Measurements from ENCODE around the gene ZMIZ1. TPM values are rescaled to one million over a fixed set of nuclear protein-coding genes. Genes with fewer than 3 reads are reported as not detected.

ZMIZ1 gene
- total RNA-seq, 1 donor from 2014 or later: 46.2 TPM

DNA sequence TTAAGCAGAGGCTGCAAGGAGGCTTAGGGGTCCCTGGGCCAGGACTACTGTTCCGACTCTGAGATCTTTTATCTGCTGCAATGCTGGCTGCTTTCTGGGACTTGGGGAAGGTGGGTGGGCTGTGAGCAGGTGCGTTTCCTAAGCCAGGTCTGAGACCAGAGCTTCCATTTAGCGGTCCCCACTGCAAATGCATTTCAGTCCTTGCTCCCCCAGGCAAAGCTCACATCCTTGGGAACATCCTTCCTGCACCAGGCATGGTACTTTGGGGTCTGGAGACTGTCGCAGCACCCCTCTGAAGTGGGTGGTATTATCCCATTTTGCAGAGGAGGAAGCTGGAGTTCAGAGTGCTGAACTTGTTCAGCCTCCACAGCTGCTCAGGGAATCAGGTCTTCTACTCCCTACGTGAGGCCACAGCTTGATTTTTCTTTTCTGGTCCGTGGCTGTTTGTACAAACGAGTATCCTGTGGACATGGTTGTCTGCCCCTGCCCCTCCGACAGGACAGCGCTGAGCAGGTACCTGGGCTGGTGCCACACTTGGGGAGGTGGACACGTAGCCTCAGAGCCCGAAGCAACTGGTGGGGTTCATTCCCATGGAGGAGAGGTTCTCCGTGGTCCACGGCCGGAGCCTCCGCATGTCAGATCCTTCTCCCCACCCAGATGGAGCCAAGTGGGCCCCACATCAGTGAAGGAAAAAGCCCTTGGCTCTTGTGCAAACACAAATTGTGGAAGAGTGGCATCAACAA is 20.0 kb downstream of the ZMIZ1 start:
- no peak overlapping the region for H3K27ac Mint-ChIP-seq (ENCODE audit: unreplicated experiment)
- DNase-seq (ENCODE audit: low spot score): no peak
- H3K9me3 Mint-ChIP-seq (ENCODE audit: low read depth): no peaks in the 10 kb centered on the region
- no peak overlapping the region for H3K4me3 Mint-ChIP-seq (ENCODE audit: unreplicated experiment)
- peaks cover 43% of the 10 kb centered on the region for H3K4me1 Mint-ChIP-seq (ENCODE audit: low read depth)
- H3K27me3 Mint-ChIP-seq (ENCODE audit: low read depth): no peaks in the 10 kb centered on the region
- TF ChIP-seq, protein P1, sequence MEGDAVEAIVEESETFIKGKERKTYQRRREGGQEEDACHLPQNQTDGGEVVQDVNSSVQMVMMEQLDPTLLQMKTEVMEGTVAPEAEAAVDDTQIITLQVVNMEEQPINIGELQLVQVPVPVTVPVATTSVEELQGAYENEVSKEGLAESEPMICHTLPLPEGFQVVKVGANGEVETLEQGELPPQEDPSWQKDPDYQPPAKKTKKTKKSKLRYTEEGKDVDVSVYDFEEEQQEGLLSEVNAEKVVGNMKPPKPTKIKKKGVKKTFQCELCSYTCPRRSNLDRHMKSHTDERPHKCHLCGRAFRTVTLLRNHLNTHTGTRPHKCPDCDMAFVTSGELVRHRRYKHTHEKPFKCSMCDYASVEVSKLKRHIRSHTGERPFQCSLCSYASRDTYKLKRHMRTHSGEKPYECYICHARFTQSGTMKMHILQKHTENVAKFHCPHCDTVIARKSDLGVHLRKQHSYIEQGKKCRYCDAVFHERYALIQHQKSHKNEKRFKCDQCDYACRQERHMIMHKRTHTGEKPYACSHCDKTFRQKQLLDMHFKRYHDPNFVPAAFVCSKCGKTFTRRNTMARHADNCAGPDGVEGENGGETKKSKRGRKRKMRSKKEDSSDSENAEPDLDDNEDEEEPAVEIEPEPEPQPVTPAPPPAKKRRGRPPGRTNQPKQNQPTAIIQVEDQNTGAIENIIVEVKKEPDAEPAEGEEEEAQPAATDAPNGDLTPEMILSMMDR (IDR thresholded peaks at IDR 0.05): no peak
- no peaks in the 10 kb centered on the region for H3K36me3 Mint-ChIP-seq (ENCODE audit: low read depth)

DNA sequence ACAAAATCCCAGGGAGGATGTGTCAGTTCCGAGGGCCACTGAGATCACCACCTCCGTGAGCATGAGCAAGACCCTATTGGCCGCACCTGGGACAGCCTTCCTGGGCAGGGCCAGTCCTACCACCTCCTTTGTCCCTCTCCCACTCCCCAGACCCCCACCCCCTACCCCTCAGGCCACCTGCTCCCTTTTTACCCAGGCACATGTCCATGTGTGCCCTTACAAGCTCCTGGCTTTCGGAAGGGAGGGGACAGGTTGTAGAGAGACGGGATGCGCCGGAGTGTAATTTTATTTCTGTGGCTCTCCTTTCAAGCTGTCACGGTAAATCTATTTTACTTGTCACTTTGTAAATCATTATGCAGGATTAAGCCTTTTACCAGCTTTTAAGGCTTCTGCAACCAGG is 20.9 kb downstream of the ZMIZ1 start:
- Mint-ChIP-seq H3K4me3 (ENCODE audit: unreplicated experiment) (no peak overlapping the region), H3K36me3 (ENCODE audit: low read depth) (no peaks in the 10 kb centered on the region), H3K9me3 (ENCODE audit: low read depth) (no peaks in the 10 kb centered on the region), H3K27me3 (ENCODE audit: low read depth) (no peaks in the 10 kb centered on the region), H3K27ac (ENCODE audit: unreplicated experiment) (no peak overlapping the region), H3K4me1 (ENCODE audit: low read depth) (peaks cover 43% of the 10 kb centered on the region)
- no peak for DNase-seq (ENCODE audit: low spot score)
- TF ChIP-seq, protein P1 (IDR thresholded peaks at IDR 0.05): no peak

DNA sequence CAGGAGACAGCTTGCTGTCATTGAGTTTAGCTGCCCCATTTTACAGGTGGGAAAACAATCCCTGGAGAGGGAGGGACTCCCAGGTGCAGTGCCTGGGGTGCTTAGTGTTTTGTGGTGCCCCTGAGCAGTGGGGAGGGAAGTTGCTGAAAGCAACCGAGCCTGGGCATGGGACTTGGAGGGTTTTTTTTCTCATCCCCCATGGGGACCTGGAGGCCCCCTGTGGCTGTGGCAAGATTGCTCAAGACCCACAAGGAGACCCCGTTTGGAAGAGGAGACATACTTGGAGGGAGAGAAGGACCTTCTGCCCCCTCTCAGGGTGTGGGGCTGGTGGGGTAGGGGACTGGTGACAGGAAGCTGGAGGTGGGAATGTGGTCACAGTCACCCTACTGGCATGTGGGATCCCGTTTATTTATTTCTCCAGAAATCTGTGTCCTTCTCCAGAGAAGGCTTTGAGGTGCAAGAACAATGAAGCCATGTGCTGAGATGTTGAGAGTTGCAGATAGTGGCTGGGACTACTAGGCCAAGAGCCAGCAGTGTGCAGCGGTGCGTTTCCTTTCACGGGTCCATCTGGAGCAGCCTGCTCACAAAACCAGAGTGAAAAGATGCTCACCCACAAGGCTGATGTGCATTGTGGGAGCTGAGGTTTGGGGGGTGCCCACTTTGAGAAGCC is 21.5 kb downstream of the ZMIZ1 start:
- no peaks in the 10 kb centered on the region for H3K27me3 Mint-ChIP-seq (ENCODE audit: low read depth)
- H3K4me1 Mint-ChIP-seq (ENCODE audit: low read depth): peaks cover 41% of the 10 kb centered on the region
- H3K9me3 Mint-ChIP-seq (ENCODE audit: low read depth): no peaks in the 10 kb centered on the region
- DNase-seq (ENCODE audit: low spot score): no peak
- no peak overlapping the region for H3K4me3 Mint-ChIP-seq (ENCODE audit: unreplicated experiment)
- no peak overlapping the region for H3K27ac Mint-ChIP-seq (ENCODE audit: unreplicated experiment)
- TF ChIP-seq, protein P1 (IDR thresholded peaks at IDR 0.05): no peak
- no peaks in the 10 kb centered on the region for H3K36me3 Mint-ChIP-seq (ENCODE audit: low read depth)

DNA sequence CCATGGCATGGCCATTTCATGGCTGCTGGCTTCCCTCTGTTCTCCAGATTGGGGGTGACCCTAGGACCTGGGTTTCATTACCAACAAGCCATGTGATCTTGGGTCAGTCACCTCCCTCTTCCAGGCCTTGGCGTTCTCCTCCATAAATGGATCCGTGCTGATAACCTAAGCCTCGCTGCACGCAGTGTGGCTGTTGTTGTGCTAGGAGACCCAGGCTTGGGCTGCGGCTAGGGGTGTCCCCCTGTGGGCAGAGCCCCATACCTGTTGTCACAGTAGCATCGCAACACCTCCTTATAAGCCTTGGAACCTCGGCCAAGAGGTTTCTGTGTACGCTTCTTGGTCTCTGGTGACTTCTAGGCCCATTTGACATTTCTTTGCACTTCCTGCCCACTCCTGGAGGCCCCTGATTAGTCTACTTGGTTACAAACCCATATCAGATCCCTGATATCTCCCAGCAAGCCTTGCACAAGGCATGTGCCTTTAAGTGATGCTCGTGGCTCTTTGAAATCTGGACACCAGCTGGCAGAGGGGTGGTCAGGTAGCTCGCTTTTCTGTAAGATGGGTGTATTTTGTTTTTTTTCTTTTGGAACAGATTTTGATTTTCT is 23.6 kb downstream of the ZMIZ1 start:
- Mint-ChIP-seq H3K9me3 (ENCODE audit: low read depth) (no peaks in the 10 kb centered on the region), H3K4me3 (ENCODE audit: unreplicated experiment) (no peak overlapping the region), H3K27me3 (ENCODE audit: low read depth) (no peaks in the 10 kb centered on the region), H3K4me1 (ENCODE audit: low read depth) (peaks cover 50% of the 10 kb centered on the region), H3K36me3 (ENCODE audit: low read depth) (no peaks in the 10 kb centered on the region), H3K27ac (ENCODE audit: unreplicated experiment) (no peak overlapping the region)
- DNase-seq (ENCODE audit: low spot score): no peak
- TF ChIP-seq, protein P1 (IDR thresholded peaks at IDR 0.05): no peak

DNA sequence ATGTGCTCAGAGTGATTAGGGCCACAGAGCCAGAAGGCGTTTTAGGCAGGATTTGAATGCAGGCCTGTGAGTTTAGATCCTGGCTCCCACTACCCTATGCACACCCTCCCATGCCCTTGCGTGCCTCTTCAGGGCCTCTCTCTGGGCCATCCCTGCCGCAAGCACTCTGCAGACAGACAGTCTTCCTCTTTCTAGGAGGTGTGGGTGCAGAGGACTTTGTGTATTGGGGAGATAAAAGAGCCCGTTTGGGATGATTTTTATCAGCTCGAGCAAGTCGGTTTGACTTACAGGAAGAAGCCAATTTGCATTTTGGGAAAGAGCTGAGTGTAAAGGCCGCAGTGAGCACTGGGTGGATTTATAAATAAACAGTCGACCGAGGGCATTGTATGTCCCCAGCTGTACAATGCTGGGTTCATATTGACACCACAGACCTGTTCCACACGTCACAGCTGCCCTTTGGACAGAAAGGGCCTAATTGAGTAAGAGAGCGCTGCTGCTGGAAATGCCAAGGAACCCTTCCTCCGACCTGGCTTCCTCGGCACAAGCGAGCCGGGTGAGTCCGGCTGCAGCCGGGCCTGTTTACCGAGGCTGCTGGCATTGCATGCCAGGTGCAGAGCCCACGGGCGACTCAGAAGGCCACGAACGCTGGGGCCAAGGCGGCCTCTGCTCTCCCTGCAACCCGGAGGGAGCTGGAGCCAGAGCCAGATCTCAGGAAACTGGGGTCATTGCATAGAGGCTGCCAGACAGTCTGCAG is 25.1 kb downstream of the ZMIZ1 start:
- TF ChIP-seq, protein P1 (IDR thresholded peaks at IDR 0.05): no peak
- Mint-ChIP-seq H3K4me1 (ENCODE audit: low read depth) (peaks cover 58% of the 10 kb centered on the region), H3K4me3 (ENCODE audit: unreplicated experiment) (no peak overlapping the region), H3K27ac (ENCODE audit: unreplicated experiment) (no peak overlapping the region), H3K27me3 (ENCODE audit: low read depth) (no peaks in the 10 kb centered on the region), H3K9me3 (ENCODE audit: low read depth) (no peaks in the 10 kb centered on the region), H3K36me3 (ENCODE audit: low read depth) (no peaks in the 10 kb centered on the region)
- no peak for DNase-seq (ENCODE audit: low spot score)
